ENCODE results near the gene CDK5RAP1.
"Not testable (repeated sequence)": the region's sequence is repeated elsewhere in the genome, so short reads cannot be mapped to it uniquely, and the experiment has no call there.

CDK5RAP1 gene

DNA sequence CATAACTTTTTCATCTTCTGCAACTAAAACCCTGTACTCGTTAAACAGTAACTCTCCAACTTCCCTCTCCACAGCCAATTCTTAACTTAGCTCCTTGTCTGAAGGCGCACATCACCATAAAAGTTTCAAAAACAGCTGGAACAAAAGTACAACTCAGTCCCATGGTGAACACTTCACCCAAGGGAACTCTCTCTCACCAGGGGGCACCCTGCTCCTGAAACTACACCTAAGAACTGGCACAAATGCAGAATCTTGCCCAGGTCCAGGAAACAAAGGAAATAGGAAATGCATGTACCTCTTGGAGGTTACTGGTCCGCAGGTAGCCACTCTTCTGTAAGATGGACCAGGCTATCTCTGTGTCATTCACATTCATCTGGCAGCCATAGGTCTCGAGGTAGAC is 6.6 kb downstream of the CDK5RAP1 start:
- Histone ChIP-seq H3K4me1 (ENCODE audit: control insufficient read depth, insufficient read depth, low read length) (no peaks in the 10 kb centered on the region), H3K4me3 (ENCODE audit: low read length) (no peak overlapping the region), H3K36me3 (ENCODE audit: insufficient read depth, low read length) (peaks cover 30% of the 10 kb centered on the region), H3K9ac (ENCODE audit: low read depth, low read length) (no peak overlapping the region), H3K4me2 (ENCODE audit: low read length) (no peak overlapping the region), H3K9me3 (replicated peaks; ENCODE audit: low read length) (no peaks in the 10 kb centered on the region), H3K27me3 (ENCODE audit: control insufficient read depth, insufficient read depth, low read length) (no peaks in the 10 kb centered on the region)

DNA sequence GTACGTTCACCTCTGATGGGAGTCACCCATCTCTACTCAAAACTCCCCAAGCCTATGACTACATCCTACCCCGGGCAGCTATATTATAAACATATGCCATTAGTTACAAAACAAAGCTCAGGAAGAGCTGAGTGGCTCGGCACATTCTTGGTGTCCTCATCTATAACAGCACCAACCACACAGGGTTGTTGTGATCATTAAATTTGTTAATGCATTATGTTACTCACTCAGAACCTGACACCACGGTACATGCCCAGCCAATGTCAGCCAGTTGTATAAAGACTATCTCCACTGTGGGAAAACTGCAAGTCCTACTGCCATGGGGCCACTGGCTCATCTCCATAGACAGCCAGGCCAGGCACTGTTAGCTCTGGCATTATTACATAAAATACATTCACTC is 7.7 kb downstream of the CDK5RAP1 start:
- Histone ChIP-seq H3K9ac (ENCODE audit: low read depth, low read length) (no peak overlapping the region), H3K27me3 (ENCODE audit: control insufficient read depth, insufficient read depth, low read length) (no peaks in the 10 kb centered on the region), H3K4me1 (ENCODE audit: control insufficient read depth, insufficient read depth, low read length) (no peaks in the 10 kb centered on the region), H3K36me3 (ENCODE audit: insufficient read depth, low read length) (peaks cover 30% of the 10 kb centered on the region), H3K9me3 (replicated peaks; ENCODE audit: low read length) (no peaks in the 10 kb centered on the region), H3K4me3 (ENCODE audit: low read length) (no peak overlapping the region), H3K4me2 (ENCODE audit: low read length) (no peak overlapping the region)

DNA sequence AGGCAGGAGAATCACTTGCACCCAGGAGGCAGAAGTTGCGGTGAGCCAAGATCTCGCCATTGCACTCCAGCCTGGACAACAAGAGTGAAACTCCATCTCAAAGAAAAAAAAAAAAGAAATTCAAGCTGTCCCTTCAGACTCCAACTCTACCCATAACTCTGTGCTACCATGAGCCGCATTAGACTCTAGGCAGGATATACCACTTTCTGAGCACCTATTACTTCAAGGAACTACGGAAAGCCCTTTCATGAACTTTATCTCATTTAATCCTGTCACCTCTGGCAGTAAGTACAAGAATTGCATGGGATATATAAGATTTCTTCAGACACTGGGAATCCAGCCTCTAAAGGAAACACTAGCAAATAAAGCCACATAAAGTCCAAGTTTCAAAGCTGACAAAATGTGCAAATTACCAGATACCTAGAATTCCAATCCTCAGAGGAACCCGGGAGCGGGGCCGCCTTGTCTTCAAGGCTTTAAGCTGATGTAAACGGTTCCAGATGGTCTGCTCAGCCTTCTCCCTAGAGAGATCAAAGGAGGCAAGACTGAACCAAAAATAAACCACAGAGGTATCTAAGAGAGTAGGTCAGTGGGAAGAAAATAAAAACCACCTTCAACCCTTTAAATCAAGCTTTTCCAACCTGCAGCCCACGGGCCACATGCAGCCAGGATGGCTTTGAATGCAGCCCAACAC is 9.4 kb downstream of the CDK5RAP1 start:
- Histone ChIP-seq H3K9ac (ENCODE audit: low read depth, low read length) (no peak overlapping the region), H3K27me3 (ENCODE audit: control insufficient read depth, insufficient read depth, low read length) (no peaks in the 10 kb centered on the region), H3K4me2 (ENCODE audit: low read length) (no peak overlapping the region), H3K9me3 (replicated peaks; ENCODE audit: low read length) (no peaks in the 10 kb centered on the region), H3K4me1 (ENCODE audit: control insufficient read depth, insufficient read depth, low read length) (peaks cover 8% of the 10 kb centered on the region), H3K36me3 (ENCODE audit: insufficient read depth, low read length) (peaks cover 33% of the 10 kb centered on the region), H3K4me3 (ENCODE audit: low read length) (no peak overlapping the region)

DNA sequence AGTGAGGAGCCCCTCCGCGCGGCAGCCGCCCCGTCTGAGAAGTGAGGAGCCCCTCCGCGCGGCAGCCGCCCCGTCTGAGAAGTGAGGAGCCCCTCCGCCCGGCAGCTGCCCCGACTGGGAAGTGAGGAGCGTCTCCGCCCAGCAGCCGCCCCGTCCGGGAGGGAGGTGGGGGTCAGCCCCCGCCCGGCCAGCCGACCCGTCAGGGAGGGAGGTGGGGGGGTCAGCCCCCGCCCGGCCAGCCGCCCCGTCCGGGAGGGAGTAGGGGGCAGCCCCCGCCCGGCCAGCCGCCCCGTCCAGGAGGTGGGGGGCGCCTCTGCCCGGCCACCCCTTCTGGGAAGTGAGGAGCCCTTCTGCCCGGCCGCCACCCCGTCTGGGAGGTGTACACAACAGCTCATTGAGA is 12.0 kb downstream of the CDK5RAP1 start:
- not testable (repeated sequence) for H3K4me1 ChIP-seq (ENCODE audit: control insufficient read depth, insufficient read depth, low read length); H3K4me3 ChIP-seq (ENCODE audit: low read length); H3K9ac ChIP-seq (ENCODE audit: low read depth, low read length); H3K9me3 ChIP-seq (replicated peaks; ENCODE audit: low read length); H3K27me3 ChIP-seq (ENCODE audit: control insufficient read depth, insufficient read depth, low read length); H3K4me2 ChIP-seq (ENCODE audit: low read length)
- H3K36me3 ChIP-seq (ENCODE audit: insufficient read depth, low read length): peaks cover 37% of the 10 kb centered on the region

DNA sequence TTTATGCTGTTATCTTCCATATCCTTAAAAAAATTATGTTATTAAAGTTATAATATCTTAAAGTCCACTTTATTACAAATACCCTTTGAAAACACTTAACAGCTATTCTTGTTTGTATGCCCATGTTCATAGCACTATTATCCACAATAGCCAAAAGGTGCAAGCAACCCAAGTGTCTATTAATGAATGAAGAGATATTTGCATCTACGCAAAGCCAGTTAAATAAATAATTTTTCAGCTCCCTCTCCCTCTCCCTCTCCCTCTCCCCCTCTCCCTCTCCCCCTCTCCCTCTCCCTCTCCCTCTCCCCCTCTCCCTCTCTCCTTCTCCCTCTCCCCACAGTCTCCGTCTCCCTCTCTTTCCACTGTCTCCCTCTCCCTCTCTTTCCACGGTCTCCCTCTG is 13.1 kb downstream of the CDK5RAP1 start:
- no peaks in the 10 kb centered on the region for H3K27me3 ChIP-seq (ENCODE audit: control insufficient read depth, insufficient read depth, low read length)
- no peak overlapping the region for H3K4me3 ChIP-seq (ENCODE audit: low read length)
- peaks cover 8% of the 10 kb centered on the region for H3K4me1 ChIP-seq (ENCODE audit: control insufficient read depth, insufficient read depth, low read length)
- no peaks in the 10 kb centered on the region for H3K9me3 ChIP-seq (replicated peaks; ENCODE audit: low read length)
- no peak overlapping the region for H3K9ac ChIP-seq (ENCODE audit: low read depth, low read length)
- peaks cover 33% of the 10 kb centered on the region for H3K36me3 ChIP-seq (ENCODE audit: insufficient read depth, low read length)
- no peak overlapping the region for H3K4me2 ChIP-seq (ENCODE audit: low read length)

DNA sequence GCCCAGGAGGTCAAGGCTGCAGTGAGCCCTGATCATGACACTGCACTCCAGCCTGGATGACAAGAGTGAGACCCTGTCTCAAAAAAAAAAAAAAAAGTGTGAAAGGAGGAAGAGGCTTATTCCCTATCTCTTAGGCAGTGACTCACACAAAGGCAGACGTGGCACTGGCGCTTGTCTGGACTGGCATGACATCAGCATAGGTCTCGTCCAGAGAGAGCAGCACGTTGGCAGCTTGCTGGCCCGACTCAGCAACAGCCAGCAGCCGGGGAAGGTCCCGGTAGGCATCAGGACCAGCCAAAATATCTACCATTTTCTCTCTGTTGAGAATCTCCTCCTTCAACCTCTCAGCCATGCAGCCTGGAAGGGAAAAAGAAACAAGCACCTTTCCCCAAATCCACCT is 14.1 kb downstream of the CDK5RAP1 start:
- Histone ChIP-seq H3K4me2 (ENCODE audit: low read length) (no peak overlapping the region), H3K4me3 (ENCODE audit: low read length) (no peak overlapping the region), H3K27me3 (ENCODE audit: control insufficient read depth, insufficient read depth, low read length) (no peaks in the 10 kb centered on the region), H3K36me3 (ENCODE audit: insufficient read depth, low read length) (peaks cover 33% of the 10 kb centered on the region), H3K9me3 (replicated peaks; ENCODE audit: low read length) (no peaks in the 10 kb centered on the region), H3K9ac (ENCODE audit: low read depth, low read length) (peak overlapping the region; percentile 3), H3K4me1 (ENCODE audit: control insufficient read depth, insufficient read depth, low read length) (peaks cover 8% of the 10 kb centered on the region)

DNA sequence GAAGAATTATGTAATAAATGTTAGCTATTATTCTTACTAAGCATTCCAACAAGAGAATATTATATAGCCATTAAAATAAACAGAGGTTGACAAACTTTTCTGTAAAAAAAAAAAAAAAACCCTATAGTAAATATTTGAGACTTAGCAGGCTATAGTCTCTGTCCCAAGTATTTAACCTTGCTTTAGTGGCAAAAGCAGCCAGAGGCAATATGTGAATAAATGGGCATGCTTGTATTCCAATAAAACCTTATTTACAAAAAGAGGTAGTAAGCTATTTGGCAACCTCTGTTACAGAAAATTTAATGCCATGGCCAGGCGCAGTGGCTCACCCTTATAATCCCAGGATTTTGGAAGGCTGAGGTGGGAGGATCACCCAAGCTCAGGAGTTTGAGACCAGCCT is 14.6 kb downstream of the CDK5RAP1 start:
- Histone ChIP-seq H3K27me3 (ENCODE audit: control insufficient read depth, insufficient read depth, low read length) (no peaks in the 10 kb centered on the region), H3K4me3 (ENCODE audit: low read length) (no peak overlapping the region), H3K4me1 (ENCODE audit: control insufficient read depth, insufficient read depth, low read length) (peaks cover 8% of the 10 kb centered on the region), H3K4me2 (ENCODE audit: low read length) (no peak overlapping the region), H3K9ac (ENCODE audit: low read depth, low read length) (no peak overlapping the region), H3K9me3 (replicated peaks; ENCODE audit: low read length) (no peaks in the 10 kb centered on the region), H3K36me3 (ENCODE audit: insufficient read depth, low read length) (peaks cover 33% of the 10 kb centered on the region)

DNA sequence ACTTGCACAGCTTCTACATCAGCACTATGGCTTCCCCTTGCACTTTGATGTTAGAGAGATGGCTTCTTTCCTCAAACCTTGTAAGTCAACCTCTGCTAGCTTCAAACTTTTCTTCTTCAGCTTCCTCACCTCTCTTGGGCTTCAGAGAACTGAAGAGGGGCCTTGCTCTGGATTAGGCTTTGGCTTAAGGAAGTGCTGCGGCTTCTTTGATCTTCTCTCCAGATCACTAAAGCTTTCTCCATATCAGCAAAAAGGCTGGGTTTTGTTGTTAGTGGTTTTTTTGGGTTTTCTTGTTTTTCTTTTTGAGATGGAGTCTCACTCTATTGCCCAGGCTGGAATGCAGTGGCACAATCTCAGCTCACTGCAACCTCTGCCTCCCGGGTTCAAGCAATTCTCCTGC is 24.0 kb downstream of the CDK5RAP1 start:
- H3K36me3 ChIP-seq (ENCODE audit: insufficient read depth, low read length): peaks cover 33% of the 10 kb centered on the region
- H3K4me1 ChIP-seq (ENCODE audit: control insufficient read depth, insufficient read depth, low read length): peaks cover 19% of the 10 kb centered on the region
- no peak overlapping the region for H3K4me3 ChIP-seq (ENCODE audit: low read length)
- H3K4me2 ChIP-seq (ENCODE audit: low read length): no peak overlapping the region
- H3K27me3 ChIP-seq (ENCODE audit: control insufficient read depth, insufficient read depth, low read length): no peaks in the 10 kb centered on the region
- H3K9me3 ChIP-seq (replicated peaks; ENCODE audit: low read length): no peaks in the 10 kb centered on the region
- H3K9ac ChIP-seq (ENCODE audit: low read depth, low read length): no peak overlapping the region

DNA sequence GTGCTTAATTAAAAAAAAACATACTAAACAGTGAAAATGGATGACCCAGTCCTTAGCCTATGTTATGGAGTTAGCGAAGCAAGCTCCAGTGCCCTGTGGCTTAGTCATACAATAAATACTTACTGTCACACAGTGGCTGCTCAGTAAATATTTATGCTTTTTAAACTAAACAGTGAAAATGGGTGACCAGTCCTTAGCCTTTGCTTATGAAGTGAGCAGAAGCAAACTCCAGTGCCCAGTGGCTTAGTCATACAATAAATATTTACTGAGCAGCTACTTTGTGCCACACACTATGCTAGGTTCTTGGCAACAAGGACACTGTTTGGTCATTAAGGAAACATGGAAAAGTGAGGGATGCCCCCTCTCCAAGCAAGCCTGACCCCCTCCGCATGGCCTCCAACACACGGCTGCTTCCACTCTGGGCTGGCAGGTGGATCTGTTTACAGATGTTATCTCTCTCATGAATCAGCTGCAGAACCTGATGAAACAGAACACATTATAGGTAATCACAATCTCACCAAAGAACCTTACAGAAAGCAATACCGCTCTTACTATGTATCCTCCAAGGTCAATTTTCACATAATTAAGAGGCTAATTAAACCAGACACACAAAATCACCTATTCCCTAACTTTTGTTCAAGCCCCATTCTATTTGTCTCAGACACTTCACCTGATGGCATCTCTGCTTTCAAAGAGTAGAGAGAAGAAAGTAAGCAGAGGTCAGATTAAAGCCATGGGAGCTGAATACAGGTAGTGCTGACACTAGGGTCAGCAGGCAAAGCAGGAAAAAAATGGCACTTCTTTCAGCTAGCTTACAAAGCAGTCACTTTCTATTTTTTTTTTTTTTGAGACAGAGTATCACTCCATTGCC is 27.3 kb downstream of the CDK5RAP1 start:
- H3K9ac ChIP-seq (ENCODE audit: low read depth, low read length): no peak overlapping the region
- H3K36me3 ChIP-seq (ENCODE audit: insufficient read depth, low read length): peaks cover 28% of the 10 kb centered on the region
- H3K4me2 ChIP-seq (ENCODE audit: low read length): no peak overlapping the region
- H3K4me3 ChIP-seq (ENCODE audit: low read length): no peak overlapping the region
- no peaks in the 10 kb centered on the region for H3K9me3 ChIP-seq (replicated peaks; ENCODE audit: low read length)
- no peaks in the 10 kb centered on the region for H3K27me3 ChIP-seq (ENCODE audit: control insufficient read depth, insufficient read depth, low read length)
- H3K4me1 ChIP-seq (ENCODE audit: control insufficient read depth, insufficient read depth, low read length): peaks cover 33% of the 10 kb centered on the region

DNA sequence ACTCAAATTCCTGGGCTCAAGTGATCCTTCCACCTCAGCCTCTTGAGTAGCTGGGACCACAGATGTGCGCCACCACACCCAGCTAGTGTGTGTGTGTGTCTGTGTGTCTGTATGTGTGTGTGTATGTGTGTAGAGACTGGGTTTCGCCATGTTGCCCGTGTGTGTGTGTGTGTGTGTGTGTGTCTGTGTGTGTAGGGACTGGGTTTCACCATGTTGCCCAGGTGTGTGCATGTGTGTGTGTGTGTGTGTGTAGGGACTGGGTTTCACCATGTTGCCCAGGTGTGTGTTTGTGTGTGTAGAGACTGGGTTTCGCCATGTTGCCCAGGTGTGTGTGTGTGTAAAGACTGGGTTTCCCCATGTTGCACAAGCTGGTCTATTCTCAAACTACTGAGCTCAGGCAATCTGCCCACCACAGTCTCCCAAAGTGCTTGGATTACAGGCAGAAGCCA is 28.3 kb downstream of the CDK5RAP1 start:
- Histone ChIP-seq H3K9ac (ENCODE audit: low read depth, low read length) (no peak overlapping the region), H3K27me3 (ENCODE audit: control insufficient read depth, insufficient read depth, low read length) (no peaks in the 10 kb centered on the region), H3K4me3 (ENCODE audit: low read length) (no peak overlapping the region), H3K36me3 (ENCODE audit: insufficient read depth, low read length) (peaks cover 20% of the 10 kb centered on the region), H3K4me2 (ENCODE audit: low read length) (no peak overlapping the region), H3K4me1 (ENCODE audit: control insufficient read depth, insufficient read depth, low read length) (peaks cover 33% of the 10 kb centered on the region), H3K9me3 (replicated peaks; ENCODE audit: low read length) (no peaks in the 10 kb centered on the region)

DNA sequence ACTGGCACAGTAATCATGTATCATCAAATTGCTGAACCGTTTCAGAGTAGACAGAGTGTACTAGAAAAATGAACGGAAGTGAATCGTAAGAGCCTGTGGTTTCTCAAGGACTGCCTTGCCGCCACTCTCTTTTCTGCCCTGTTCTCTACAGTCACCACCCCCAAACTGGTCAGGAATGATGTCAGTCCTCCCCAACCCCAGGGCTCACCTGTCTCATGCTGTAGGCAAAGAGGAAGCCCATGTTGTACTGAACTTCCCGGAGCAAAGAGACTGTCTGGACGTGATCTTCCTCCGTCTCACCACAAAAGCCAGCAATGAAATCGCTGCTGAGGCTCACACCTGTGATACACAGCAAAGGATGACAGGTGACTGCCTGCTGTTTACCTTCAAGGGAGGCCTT is 31.0 kb downstream of the CDK5RAP1 start:
- H3K4me1 ChIP-seq (ENCODE audit: control insufficient read depth, insufficient read depth, low read length): peaks cover 33% of the 10 kb centered on the region
- no peak overlapping the region for H3K4me2 ChIP-seq (ENCODE audit: low read length)
- no peak overlapping the region for H3K4me3 ChIP-seq (ENCODE audit: low read length)
- H3K9me3 ChIP-seq (replicated peaks; ENCODE audit: low read length): no peaks in the 10 kb centered on the region
- no peaks in the 10 kb centered on the region for H3K27me3 ChIP-seq (ENCODE audit: control insufficient read depth, insufficient read depth, low read length)
- H3K36me3 ChIP-seq (ENCODE audit: insufficient read depth, low read length): peaks cover 39% of the 10 kb centered on the region
- peak overlapping the region; percentile 31 for H3K9ac ChIP-seq (ENCODE audit: low read depth, low read length)

Data from skeletal muscle satellite cell (primary cell).